Mesendoderm (in vitro differentiated cells): ENCODE data around the gene WDR17. TPM values are rescaled to one million over a fixed set of nuclear protein-coding genes. Genes with fewer than 3 reads are reported as not detected.

Experiments used
- DNase-seq: peaks from one replicate; pipeline ENCODE4 v3.0.0; 2013
- H2AK5ac ChIP-seq: 2 replicates; pipeline ENCODE4 v1.6.1; 2013; ENCODE audit warnings: low read length, inconsistent platforms
- H2BK120ac ChIP-seq: 2 replicates; pipeline ENCODE4 v1.6.1; 2013; ENCODE audit warnings: low read depth, mild to moderate bottlenecking, low read length, moderate library complexity, mixed read lengths
- H2BK15ac ChIP-seq: replicated peaks from 2 replicates; pipeline ENCODE4 v1.6.1; 2013; ENCODE audit warnings: low read depth, mild to moderate bottlenecking, moderate library complexity
- H2BK5ac ChIP-seq: 2 replicates; pipeline ENCODE4 v1.6.1; 2013; ENCODE audit warnings: low read length, inconsistent platforms
- H3K18ac ChIP-seq: 2 replicates; pipeline ENCODE4 v1.6.1; 2013; ENCODE audit warnings: mild to moderate bottlenecking, low read length, mixed read lengths
- H3K23ac ChIP-seq: one replicate; pipeline ENCODE4 v1.6.1; 2013; ENCODE audit warnings: low read length
- H3K27ac ChIP-seq: 2 replicates; pipeline ENCODE4 v1.5.1; 2013; ENCODE audit warnings: low read depth, mild to moderate bottlenecking, inconsistent platforms, low read length, moderate library complexity
- H3K27me3 ChIP-seq: 2 replicates; pipeline ENCODE4 v1.6.1; 2013; ENCODE audit warnings: low read length, control low read depth, mild to moderate bottlenecking, inconsistent platforms; ENCODE audit not compliant: insufficient read depth, poor library complexity
- H3K36me3 ChIP-seq: 2 replicates; pipeline ENCODE4 v1.6.1; 2013; ENCODE audit warnings: low read length, inconsistent platforms; ENCODE audit not compliant: control insufficient read depth, insufficient read depth
- H3K4ac ChIP-seq: one replicate; pipeline ENCODE4 v1.6.1; 2013; ENCODE audit warnings: low read depth, mild to moderate bottlenecking, low read length, moderate library complexity
- H3K4me1 ChIP-seq: 2 replicates; pipeline ENCODE4 v1.6.1; 2013; ENCODE audit warnings: low read depth, low read length, inconsistent platforms; ENCODE audit not compliant: control insufficient read depth
- H3K4me2 ChIP-seq: 2 replicates; pipeline ENCODE4 v1.6.1; 2013; ENCODE audit warnings: low read length
- H3K4me3 ChIP-seq: 2 replicates; pipeline ENCODE4 v1.5.1; 2013; ENCODE audit warnings: mild to moderate bottlenecking, low read length
- H3K56ac ChIP-seq: one replicate; pipeline ENCODE4 v1.6.1; 2013; ENCODE audit warnings: low read length
- H3K79me1 ChIP-seq: 2 replicates; pipeline ENCODE4 v1.6.1; 2013; ENCODE audit warnings: low read length, inconsistent platforms
- H3K79me2 ChIP-seq: 2 replicates; pipeline ENCODE4 v1.6.1; 2013; ENCODE audit warnings: mild to moderate bottlenecking, low read length; ENCODE audit not compliant: control insufficient read depth, insufficient read depth
- H3K9ac ChIP-seq: 2 replicates; pipeline ENCODE4 v1.6.1; 2013; ENCODE audit warnings: low read length, inconsistent platforms
- H4K5ac ChIP-seq: one replicate; pipeline ENCODE4 v1.6.1; 2013; ENCODE audit warnings: low read length
- H4K8ac ChIP-seq: one replicate; pipeline ENCODE4 v1.6.1; 2013; ENCODE audit warnings: low read depth, mild to moderate bottlenecking, control low read depth, low read length, moderate library complexity
- WGBS: extraction: QIAGEN DNeasy Blood & Tissue Kit; methylation state at CpG from one replicate; pipeline ENCODE4 v1.1.7; 2013; ENCODE audit warnings: low lambda C conversion rate, missing lambda C conversion rate; ENCODE audit not compliant: insufficient coverage; ENCODE audit errors: extremely low coverage; 5-methylcytosine and 5-hydroxymethylcytosine counted together
- small RNA-seq: library from polyadenylated mRNA; stranded (forward); fragments of <200 nt; extraction: miRNeasy Mini kit (QIAGEN cat#:217004); gene quantifications from one replicate; pipeline ENCODE3, GENCODE V24; 2013; ENCODE audit not compliant: insufficient read depth

Gene WDR17

GRCh38 chr4:176226736-176227135 is 161.1 kb downstream of the WDR17 start:
- no peak overlapping the region for H2BK15ac ChIP-seq
- no peak overlapping the region for H3K4me3 ChIP-seq
- H3K23ac ChIP-seq: no peak overlapping the region
- DNase-seq: no peak
- H3K36me3 ChIP-seq: no peaks in the 10 kb centered on the region
- no peak overlapping the region for H2BK5ac ChIP-seq
- H4K8ac ChIP-seq: no peak overlapping the region
- peaks cover 4% of the 10 kb centered on the region for H3K4me1 ChIP-seq
- no CpG with 5 or more reads among the region's 5 CpGs for WGBS
- H3K4me2 ChIP-seq: no peak overlapping the region
- H3K27me3 ChIP-seq: no peaks in the 10 kb centered on the region
- H3K79me1 ChIP-seq: no peaks in the 10 kb centered on the region
- H3K79me2 ChIP-seq: no peaks in the 10 kb centered on the region
- no peak overlapping the region for H3K9ac ChIP-seq
- H3K56ac ChIP-seq: no peak overlapping the region
- no peak overlapping the region for H3K4ac ChIP-seq
- no peak overlapping the region for H2AK5ac ChIP-seq
- no peak overlapping the region for H3K18ac ChIP-seq
- H3K27ac ChIP-seq: no peak overlapping the region
- H2BK120ac ChIP-seq: no peak overlapping the region
- no peak overlapping the region for H4K5ac ChIP-seq

- Histone ChIP-seq H3K79me2 (no peaks in the 10 kb centered on the region), H3K27me3 (no peaks in the 10 kb centered on the region)
These were observed 164.0 kb downstream of the WDR17 start for GRCh38 chr4:176229645-176230044.

More at GRCh38 chr4:176229645-176230044, 164.0 kb downstream of the WDR17 start:
- Histone ChIP-seq H3K4me2 (no peak overlapping the region), H3K4me1 (peaks cover 4% of the 10 kb centered on the region), H4K5ac (no peak overlapping the region), H3K79me1 (no peaks in the 10 kb centered on the region), H2BK15ac (no peak overlapping the region), H4K8ac (no peak overlapping the region), H2BK5ac (no peak overlapping the region), H3K36me3 (no peaks in the 10 kb centered on the region), H3K23ac (no peak overlapping the region), H3K56ac (no peak overlapping the region), H2AK5ac (no peak overlapping the region), H3K27ac (no peak overlapping the region), H2BK120ac (no peak overlapping the region), H3K4ac (no peak overlapping the region), H3K9ac (no peak overlapping the region), H3K4me3 (no peak overlapping the region), H3K18ac (no peak overlapping the region)
- WGBS: no CpG with 5 or more reads among the region's 4 CpGs
- DNase-seq: no peak

Small RNAs within 50 kb of the gene (small RNA-seq; reads per million reads assigned to genes)
- not detected for gene RF00432
